DOHH2 (cell line): ENCODE data around the gene USP34.

ENCODE experiments used
- EZH2phosphoT487 ChIP-seq: fragments of 200-600 bp; sonication (generic); IDR thresholded peaks from 2 replicates; pipeline ENCODE4 v1.6.1; 2017; ENCODE audit warnings: borderline replicate concordance, mild to moderate bottlenecking, antibody characterized with exemption, low read length, moderate library complexity, mixed read lengths
- TF ChIP-seq, protein P1 (sequence below): fragments of 200-600 bp; sonication (generic); IDR thresholded peaks from one replicate; pipeline ENCODE4 v1.5.1; 2014; ENCODE audit warnings: antibody characterized with exemption, mild to moderate bottlenecking, low read depth, low read length; ENCODE audit not compliant: poor library complexity, severe bottlenecking

DNA sequence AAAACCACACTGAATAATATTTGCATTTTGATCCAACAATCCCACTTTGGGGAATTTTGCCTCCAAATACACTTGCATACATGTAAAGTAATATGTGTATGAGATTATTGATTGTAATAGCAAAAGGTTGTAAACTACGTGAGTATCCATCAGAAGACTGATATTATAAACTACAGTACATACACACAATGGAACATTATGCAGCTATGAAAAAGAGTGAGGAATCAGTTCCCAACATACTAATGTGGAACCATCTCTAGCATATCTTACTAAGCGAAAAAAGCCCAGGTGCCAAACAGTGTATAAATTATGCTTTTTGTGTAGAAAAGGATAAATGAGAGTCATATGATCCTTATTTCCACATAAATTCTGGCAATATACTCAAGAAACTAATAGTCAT lies 324.9 kb downstream of the USP34 start:
- TF ChIP-seq, protein P1, sequence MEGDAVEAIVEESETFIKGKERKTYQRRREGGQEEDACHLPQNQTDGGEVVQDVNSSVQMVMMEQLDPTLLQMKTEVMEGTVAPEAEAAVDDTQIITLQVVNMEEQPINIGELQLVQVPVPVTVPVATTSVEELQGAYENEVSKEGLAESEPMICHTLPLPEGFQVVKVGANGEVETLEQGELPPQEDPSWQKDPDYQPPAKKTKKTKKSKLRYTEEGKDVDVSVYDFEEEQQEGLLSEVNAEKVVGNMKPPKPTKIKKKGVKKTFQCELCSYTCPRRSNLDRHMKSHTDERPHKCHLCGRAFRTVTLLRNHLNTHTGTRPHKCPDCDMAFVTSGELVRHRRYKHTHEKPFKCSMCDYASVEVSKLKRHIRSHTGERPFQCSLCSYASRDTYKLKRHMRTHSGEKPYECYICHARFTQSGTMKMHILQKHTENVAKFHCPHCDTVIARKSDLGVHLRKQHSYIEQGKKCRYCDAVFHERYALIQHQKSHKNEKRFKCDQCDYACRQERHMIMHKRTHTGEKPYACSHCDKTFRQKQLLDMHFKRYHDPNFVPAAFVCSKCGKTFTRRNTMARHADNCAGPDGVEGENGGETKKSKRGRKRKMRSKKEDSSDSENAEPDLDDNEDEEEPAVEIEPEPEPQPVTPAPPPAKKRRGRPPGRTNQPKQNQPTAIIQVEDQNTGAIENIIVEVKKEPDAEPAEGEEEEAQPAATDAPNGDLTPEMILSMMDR = no peak
- no peak for TF ChIP-seq EZH2phosphoT487
